HG03575 (cell line): ENCODE results near the gene SUGP2.

Source experiments
- ATAC-seq: cut with Tn5 transposase; IDR thresholded peaks from one replicate; pipeline ENCODE4 v1.9.1; 2021; ENCODE audit not compliant: unreplicated experiment, insufficient number of reproducible peaks, low FRiP score; ENCODE audit errors: extremely low read depth

SUGP2 gene

DNA sequence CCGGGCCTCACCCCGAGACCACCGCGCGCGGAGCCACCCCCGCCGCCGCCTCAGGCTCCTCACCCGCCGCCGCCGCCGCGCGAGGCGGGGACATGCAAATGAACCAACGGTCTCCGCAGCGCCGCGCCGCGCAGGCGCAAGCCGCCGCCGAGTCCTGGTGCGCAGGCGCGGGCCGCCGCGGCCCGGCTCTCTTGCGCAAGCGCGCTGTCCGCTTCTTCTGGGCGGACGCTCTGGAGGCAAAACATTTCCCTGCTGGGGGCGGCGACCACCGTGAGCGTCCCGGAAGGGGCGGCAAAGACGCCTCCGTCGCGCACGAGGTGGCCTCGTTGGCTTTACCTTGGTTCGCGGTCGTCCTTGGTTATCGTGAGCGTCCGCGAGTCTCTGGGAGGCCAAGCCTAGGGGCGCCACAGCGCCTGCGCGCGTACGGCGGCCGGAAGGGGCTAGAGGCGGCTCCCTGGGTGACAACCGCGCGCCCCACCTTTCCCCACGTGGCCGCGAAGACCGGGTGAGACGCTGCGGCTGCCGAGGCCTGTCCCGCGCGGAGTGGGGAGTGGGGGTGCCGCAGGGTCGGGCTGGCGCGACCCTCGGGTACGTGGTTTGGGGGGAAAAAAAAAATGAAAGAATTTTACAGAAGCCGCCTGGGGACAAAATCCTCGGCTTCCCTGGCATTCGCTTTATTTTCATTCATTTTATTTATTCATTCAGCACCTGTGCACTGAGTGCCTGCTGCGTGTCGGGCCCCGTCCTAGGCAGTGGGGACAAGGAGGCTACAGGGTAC, at the start of gene SUGP2, which contains the start of gene ARMC6:
Gene SUGP2 (minus strand): TSS at position 92 of the 778 bp plus-strand sequence. CDS start 2,446 bp downstream, outside the sequence.
Gene ARMC6 (plus strand): TSS at position 178 of the 778 bp plus-strand sequence. CDS start 607 bp downstream, outside the sequence.
- no peak for ATAC-seq

DNA sequence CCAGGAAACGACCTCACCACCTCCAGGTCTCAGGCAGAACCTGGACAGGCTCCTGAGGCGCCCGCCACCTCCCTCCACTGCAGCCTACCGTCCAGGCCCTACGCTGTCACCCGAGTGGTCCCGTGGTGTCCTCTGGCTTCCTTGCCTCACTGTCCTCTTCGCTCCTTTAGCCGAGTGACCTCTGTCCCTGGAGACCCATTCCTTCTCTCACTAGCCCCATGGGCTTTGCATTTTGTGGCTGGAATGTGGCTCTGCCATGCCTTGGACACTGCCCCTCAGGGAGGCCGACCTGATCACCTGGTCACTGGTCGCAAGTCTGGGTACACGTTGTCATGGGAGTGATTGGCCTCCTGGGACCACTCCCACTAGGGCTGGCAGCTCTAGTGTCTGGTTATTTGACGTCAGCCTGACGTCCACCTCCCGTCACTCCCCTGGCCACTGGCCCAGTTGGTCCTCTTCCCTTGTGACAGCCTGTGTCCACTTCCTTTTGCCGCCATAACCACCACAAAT, 48.4 kb upstream of the SUGP2 start:
- ATAC-seq = no peak

- ATAC-seq = no peak
Measured at GRCh38 chr19:19079571-19079970, 46.3 kb upstream of the SUGP2 start.

DNA sequence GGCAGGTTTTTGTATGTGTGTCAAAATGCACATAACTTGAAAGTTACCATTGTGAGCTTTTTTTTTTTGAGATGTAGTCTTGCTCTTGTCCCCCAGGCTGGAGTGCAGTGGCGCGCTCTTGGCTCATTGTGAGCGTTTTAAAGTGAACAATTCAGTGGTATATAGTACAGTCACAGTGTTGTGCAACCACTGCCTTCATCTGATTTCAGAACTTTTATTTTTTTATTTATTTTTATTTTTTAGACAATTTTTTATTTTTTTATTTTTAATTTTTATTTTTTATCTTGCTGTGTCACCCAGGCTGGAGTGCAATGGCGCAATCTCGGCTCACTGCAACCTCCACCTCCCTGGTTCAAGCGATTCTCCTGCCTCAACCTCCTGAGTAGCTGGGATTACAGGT, 45.5 kb upstream of the SUGP2 start:
- no peak for ATAC-seq

DNA sequence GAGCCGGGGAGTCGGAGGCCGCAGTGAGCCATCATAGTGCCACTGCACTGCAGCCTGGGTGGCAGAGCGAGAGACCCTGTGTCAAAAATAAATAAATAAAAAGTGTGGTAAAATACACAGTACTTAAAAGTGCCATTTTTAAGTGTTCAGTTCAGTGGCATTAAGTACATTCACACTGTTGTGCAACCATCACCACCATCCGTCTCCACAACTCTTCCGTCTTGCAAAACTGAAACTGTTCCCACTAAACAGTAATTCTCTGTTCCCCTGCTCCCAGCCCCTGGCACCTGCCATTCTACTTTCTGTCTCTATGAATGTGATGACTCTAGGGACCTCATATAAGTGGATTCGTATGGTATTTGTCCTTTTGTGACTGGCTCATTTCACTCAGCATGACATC, 43.8 kb upstream of the SUGP2 start:
- ATAC-seq = no peak

DNA sequence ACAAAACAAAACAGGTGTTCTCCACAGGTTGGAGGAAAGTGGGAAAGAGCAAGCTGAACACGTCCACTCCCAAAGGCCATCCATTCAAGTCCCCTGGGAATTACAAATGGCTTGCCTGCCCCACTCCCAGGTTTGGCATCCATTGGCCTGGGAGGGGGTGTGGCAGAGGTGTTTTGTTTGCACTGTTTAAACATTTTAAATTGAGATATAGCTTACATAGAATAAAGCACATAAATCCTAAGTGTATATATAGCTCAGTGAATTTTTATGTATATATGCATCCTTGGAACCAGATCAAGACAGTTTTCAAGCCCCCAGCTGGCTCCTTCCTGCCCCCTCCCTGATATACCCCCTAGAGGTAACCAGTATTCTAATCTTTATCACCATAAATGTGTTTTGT, 43.2 kb upstream of the SUGP2 start:
- ATAC-seq = no peak

GRCh38 chr19:19075126-19075525, 41.8 kb upstream of the SUGP2 start:
- no peak for ATAC-seq

GRCh38 chr19:19074196-19074882, 41.0 kb upstream of the SUGP2 start:
- no peak for ATAC-seq

GRCh38 chr19:19071897-19072296, 38.6 kb upstream of the SUGP2 start:
- no peak for ATAC-seq

DNA sequence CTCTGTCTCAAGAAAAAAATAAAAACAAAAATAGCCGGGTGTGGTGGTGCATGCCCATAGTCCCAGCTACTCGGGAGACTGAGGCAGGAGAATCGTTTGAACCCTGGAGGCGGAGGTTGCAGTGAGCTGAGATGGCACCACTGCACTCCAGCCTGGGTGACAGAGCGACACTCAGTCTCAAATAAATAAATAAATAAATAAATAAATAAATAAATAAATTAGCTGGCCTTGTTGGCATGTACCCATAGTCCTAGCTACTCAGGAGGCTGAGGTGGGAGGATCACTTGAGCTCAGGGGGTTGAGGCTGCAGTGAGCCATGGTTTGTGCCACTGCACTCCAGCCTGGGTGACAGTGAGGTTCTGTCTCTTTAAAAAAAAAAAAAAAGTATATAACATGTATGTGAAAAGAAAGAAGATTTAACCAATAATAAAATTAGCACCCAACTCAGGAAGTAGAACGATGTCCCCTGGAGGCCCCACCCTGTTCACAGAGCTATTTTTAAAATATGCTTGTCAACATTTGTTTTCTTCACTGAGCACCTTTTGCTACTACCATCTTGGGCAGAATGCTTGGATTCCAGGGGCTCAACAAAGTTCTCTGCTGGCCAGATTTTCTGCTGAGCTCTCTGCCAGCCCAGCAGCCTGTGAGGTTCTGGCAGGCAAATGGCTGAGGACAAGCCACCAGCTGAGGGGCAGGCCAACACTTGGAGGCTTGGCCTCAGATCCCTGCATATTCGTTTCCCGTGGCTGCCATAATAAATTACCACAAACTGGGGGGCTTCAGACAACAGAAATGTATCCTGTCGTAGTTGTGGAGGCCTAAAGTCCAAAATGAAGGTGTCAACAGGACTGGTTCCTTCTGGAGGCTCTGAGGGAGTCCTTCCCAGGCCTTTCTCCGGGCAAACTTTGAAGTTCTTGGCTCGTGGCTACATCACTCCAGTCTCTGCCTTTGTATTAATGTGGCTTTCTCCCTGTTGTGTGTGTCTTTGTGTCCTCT, 35.6 kb upstream of the SUGP2 start:
- no peak for ATAC-seq

- ATAC-seq = no peak
Measured at GRCh38 chr19:19067276-19068072, 34.2 kb upstream of the SUGP2 start.

GRCh38 chr19:19064811-19065745, 31.8 kb upstream of the SUGP2 start:
- no peak for ATAC-seq

DNA sequence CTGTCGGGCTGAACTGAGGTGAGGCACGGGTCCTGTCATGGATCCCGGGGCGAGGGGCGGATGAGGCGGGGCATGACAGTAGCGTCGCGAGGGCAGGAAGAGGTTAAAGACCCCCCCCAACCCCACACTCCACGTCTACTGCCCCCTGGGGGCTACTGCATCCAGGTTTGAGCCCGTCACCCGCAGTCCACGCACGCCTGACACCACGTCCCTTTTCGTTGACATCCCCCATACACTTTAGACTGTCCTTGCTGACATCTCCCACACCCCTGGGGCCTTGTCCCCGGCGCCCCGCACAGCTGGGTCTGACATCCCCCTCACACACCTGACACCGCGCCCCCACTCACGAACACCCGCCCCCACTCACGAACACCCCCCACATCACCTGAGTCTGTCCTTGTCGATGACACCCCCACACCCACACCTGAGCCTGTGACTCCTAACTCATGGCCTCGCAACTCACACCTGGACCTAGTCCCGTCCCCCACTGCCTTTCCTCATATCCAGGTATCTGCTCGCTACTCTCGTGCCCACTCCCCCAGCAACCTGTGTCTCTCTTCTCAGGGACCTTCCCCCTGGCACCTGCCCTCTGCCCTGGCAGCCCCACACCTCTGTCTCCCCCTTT, 30.9 kb upstream of the SUGP2 start:
- no peak for ATAC-seq

DNA sequence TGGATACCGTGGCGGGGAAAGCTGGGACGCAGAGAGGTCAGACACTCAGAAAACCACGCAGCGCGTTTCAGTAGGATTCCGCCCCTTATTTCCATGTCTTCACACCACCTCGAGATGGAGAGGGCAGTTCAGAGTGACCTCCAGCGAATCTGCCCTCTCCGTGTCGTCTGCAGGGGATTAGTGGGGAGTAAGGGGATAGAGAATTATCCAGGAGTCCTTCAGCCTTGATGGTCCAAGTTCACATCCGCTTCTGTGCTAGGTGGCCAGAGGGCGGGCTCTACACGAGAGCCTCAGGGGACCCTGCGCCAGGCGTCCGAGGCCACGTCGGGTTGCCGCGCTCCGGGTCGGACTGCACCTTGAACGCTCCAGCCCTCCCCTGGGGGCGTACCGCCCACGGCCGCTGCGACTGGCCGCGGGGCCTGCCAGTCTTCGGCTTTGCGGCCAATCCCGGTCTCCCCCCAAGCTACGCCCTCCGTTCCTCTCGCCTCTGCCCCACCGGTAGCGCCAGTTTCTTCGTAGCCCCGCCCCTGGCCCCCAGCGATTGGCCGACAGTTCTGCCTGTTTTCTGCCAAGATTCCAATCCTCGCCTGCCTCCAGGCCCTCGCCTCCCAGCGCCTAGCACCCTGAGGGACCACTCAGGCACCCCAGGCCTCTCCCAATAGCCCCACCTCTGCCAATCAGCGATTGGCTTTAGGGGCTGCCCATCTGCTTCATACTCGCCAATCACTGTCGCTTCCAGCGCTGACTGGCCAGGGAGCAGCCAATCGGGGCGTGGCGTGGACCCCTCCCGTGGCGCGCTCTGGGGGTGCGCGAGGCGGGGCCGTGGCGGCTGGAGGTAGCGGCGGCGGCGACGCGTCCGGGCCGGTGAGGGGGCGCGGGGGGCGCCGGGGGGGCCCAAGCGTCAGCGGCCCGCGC, 30.1 kb upstream of the SUGP2 start, which contains the start of gene SLC25A42:
Gene SLC25A42 (plus strand): TSS at position 812 of the 915 bp plus-strand sequence. CDS start 32,131 bp downstream, outside the sequence.
- ATAC-seq = peak; percentile 74

DNA sequence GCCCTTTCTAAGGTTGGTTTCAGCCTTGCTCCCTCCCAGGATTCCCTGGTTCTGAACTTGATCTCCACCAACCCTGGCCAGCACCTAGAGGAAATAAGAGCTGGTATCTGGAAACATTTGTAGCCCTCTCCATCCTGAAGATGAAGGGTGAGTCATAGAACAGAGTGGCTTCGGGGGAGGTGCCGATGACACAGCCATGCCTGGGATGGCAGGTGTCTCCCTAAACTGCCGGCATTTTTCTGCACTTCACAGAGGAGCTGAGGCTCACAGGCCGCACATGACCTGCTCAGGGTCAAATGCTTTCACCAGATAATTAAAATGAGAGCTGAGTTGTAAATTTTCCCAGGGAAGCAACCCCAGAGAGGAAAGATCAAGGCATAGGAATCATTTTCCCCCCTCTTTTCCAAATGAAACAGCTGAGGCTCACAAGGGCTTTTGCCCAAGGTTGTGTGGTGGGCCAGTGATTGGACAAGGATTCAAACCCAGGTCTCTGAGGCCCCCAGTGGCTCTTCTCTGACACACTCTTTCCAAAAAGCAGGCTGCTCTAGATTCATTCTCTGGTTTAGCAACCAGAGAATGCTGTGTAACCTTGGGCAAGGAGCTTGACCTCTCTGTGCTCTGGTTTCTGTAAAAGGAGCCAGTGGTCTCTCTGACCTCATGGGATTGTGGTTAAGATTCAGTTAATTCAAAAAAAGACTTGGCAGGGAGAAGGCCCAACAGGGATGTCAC, 29.3 kb upstream of the SUGP2 start:
- ATAC-seq = no peak
